Osteocyte (in vitro differentiated cells): ENCODE results near the gene PGAP6. TPM values are rescaled to one million over a fixed set of nuclear protein-coding genes. Genes with fewer than 3 reads are reported as not detected.
A peak's percentile ranks its signal among the peaks of the same experiment; 100 is the strongest.

ENCODE experiments used
- DNase-seq: peaks from one replicate; pipeline ENCODE4 v3.0.0; 2021; ENCODE audit warnings: mixed read lengths; ENCODE audit not compliant: unreplicated experiment; ENCODE audit errors: extremely low spot score
- H3K27ac Mint-ChIP-seq: one replicate; pipeline ENCODE4 v1.8.0; 2021; ENCODE audit warnings: mild to moderate bottlenecking, mixed read lengths; ENCODE audit not compliant: unreplicated experiment
- H3K27me3 Mint-ChIP-seq: one replicate; pipeline ENCODE4 v1.8.0; 2021; ENCODE audit warnings: mixed read lengths; ENCODE audit not compliant: unreplicated experiment
- H3K36me3 Mint-ChIP-seq: one replicate; pipeline ENCODE4 v1.8.0; 2021; ENCODE audit warnings: mixed read lengths; ENCODE audit not compliant: unreplicated experiment
- H3K4me1 Mint-ChIP-seq: one replicate; pipeline ENCODE4 v1.8.0; 2021; ENCODE audit warnings: mixed read lengths; ENCODE audit not compliant: unreplicated experiment
- H3K4me3 Mint-ChIP-seq: one replicate; pipeline ENCODE4 v1.8.0; 2021; ENCODE audit warnings: mild to moderate bottlenecking, moderate library complexity, mixed read lengths; ENCODE audit not compliant: unreplicated experiment
- H3K9me3 Mint-ChIP-seq: one replicate; pipeline ENCODE4 v1.8.0; 2021; ENCODE audit warnings: mixed read lengths; ENCODE audit not compliant: unreplicated experiment
- total RNA-seq: library from RNA; stranded (reverse); gene quantifications from 2 replicates; pipeline ENCODE4 v1.2.1, GENCODE V29; 2021
- TF ChIP-seq, protein P1 (sequence below): fragments of 200-600 bp; sonication (generic); IDR thresholded peaks from 2 replicates; pipeline ENCODE4 v1.5.0; 2021; ENCODE audit warnings: antibody characterized with exemption, mild to moderate bottlenecking, moderate library complexity

The PGAP6 gene
- total RNA-seq, 1 donor from 2014 or later: 59.3 TPM

DNA sequence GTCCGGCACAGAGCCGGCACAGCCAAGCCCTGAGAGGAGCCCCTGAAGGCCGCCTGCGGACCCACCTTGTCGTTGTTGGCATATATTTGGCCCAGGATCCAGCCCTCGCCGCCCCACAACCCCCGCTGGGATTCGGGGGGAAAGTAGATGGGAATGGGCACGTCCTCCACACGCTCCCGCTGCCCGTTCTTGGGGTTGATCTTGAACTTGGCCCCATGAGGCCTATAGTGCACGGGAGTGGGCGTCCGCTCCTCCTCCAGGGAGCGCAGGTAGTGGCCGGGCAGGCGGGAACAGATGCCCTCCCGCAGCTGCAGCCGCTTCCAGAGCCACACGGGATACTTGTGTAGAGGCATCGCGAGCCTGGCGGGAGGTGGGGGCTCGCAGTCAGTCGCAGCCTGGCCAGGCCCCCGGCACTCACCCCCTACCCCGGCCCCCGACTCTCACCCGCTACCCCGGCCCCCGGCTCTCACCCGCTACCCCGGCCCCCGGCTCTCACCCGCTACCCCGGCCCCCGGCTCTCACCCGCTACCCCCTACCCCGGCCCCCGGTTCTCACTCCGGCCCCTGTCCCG is 11.8 kb downstream of the PGAP6 start:
- DNase-seq: peak; percentile 83
- TF ChIP-seq, protein P1, sequence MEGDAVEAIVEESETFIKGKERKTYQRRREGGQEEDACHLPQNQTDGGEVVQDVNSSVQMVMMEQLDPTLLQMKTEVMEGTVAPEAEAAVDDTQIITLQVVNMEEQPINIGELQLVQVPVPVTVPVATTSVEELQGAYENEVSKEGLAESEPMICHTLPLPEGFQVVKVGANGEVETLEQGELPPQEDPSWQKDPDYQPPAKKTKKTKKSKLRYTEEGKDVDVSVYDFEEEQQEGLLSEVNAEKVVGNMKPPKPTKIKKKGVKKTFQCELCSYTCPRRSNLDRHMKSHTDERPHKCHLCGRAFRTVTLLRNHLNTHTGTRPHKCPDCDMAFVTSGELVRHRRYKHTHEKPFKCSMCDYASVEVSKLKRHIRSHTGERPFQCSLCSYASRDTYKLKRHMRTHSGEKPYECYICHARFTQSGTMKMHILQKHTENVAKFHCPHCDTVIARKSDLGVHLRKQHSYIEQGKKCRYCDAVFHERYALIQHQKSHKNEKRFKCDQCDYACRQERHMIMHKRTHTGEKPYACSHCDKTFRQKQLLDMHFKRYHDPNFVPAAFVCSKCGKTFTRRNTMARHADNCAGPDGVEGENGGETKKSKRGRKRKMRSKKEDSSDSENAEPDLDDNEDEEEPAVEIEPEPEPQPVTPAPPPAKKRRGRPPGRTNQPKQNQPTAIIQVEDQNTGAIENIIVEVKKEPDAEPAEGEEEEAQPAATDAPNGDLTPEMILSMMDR: no peak
- peaks cover 15% of the 10 kb centered on the region for H3K4me1 Mint-ChIP-seq
- no peaks in the 10 kb centered on the region for H3K9me3 Mint-ChIP-seq
- H3K4me3 Mint-ChIP-seq: peak overlapping the region; percentile 59
- peak overlapping the region; percentile 27 for H3K27ac Mint-ChIP-seq
- H3K27me3 Mint-ChIP-seq: no peaks in the 10 kb centered on the region
- peaks cover 6% of the 10 kb centered on the region for H3K36me3 Mint-ChIP-seq

DNA sequence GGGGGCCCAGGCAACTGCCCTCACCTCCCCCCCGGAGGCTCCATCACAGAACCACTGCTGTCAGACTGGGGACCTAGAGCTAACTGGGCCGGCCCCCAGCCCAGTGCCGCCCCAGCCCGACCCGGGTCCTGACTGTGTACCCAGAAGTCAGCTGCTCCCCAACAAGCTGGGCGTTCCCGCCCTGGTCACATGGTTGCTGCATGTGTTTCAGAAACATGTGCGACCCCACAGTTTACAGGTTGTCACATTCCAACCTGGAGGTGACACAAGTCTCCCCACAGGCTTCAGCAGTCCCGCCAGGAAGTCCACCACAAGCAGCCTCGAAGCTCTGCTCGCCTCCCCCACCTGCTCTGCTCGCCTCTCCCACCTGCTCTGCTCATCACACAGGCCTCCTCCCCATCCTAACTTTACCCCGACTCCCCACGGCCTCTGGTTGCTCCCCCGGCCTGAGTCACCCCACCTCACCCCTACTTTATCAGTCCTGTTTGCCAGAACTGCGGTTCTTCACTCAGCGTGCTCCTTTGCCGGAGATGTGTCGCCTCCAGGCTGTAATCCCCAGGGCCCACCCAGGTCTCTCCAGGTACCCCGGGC is 12.4 kb downstream of the PGAP6 start:
- H3K36me3 Mint-ChIP-seq: peaks cover 6% of the 10 kb centered on the region
- no peaks in the 10 kb centered on the region for H3K9me3 Mint-ChIP-seq
- TF ChIP-seq, protein P1: no peak
- H3K27ac Mint-ChIP-seq: peak overlapping the region; percentile 27
- no peak for DNase-seq
- H3K4me3 Mint-ChIP-seq: peak overlapping the region; percentile 59
- H3K4me1 Mint-ChIP-seq: peaks cover 15% of the 10 kb centered on the region
- no peaks in the 10 kb centered on the region for H3K27me3 Mint-ChIP-seq

DNA sequence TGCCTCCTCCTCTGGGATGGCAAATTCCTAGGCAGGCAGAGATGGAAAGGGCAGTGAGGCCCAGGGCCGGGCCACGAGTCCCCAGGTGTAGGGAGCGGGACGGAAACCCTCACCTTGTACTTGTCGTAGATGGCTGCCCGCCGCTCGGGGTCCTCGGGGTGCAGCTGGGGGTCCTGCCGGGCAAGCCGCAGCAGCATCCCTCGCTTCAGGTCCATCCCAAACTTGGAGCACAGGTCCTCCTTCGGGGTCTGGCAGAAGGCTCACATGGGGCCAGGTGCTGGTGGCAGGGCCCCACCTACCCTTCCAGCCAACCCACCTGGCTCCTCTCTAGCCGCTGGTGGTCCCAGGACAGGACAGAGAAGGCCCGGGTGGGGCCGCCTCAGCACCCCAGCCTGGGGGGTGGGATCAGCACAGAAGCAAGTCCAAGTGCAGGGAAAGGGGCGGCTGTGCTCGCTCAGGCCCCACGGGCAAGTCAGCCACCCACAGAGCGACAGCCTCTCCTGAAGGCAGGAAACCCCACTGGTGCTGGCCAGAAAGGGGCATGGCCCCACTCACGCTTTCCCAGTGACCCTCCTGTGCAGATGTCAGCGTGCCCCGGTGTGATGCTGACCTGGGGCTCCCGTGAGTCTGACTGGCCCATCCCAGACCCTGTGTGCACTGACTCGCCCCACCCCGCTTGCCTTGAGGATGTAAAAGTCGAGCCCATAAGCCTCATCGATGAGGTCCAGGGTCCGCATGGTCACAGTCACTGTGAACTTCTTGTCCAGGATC is 13.2 kb downstream of the PGAP6 start:
- no peak for DNase-seq
- Mint-ChIP-seq H3K36me3 (peaks cover 6% of the 10 kb centered on the region), H3K9me3 (no peaks in the 10 kb centered on the region), H3K4me3 (no peak overlapping the region), H3K27me3 (no peaks in the 10 kb centered on the region), H3K4me1 (peaks cover 15% of the 10 kb centered on the region), H3K27ac (no peak overlapping the region)
- TF ChIP-seq, protein P1: no peak

DNA sequence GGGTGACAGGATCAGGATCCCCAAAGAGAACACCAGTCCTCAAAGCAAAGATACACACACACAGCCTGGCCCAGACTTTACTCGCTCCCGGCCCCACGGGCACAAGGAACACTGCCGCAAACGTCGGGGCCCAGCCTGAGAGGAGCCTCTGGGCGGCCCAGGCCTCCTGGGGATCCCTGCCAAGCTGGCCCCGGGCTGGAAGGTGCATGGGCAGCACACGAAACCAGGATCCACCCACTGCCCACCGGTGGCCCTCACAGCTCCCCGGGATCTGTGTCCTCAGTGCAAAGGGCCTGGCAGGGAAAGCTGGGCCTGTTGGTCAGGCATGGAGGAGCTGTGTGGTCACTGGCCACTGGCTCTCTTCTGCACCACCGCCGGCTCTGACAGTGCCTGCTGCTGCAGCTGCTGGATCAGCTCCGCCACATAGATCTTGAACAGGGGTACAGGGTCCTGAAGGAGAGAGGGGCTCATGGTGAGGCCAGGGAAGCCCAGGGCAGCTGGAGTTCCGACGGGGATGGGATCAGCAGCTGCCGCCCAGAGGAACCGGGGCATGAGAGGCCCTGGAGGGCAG is 14.4 kb downstream of the PGAP6 start:
- Mint-ChIP-seq H3K4me1 (peaks cover 15% of the 10 kb centered on the region), H3K27me3 (no peaks in the 10 kb centered on the region), H3K9me3 (no peaks in the 10 kb centered on the region), H3K27ac (no peak overlapping the region), H3K4me3 (no peak overlapping the region), H3K36me3 (peaks cover 6% of the 10 kb centered on the region)
- peak; percentile 83 for DNase-seq
- TF ChIP-seq, protein P1: no peak

DNA sequence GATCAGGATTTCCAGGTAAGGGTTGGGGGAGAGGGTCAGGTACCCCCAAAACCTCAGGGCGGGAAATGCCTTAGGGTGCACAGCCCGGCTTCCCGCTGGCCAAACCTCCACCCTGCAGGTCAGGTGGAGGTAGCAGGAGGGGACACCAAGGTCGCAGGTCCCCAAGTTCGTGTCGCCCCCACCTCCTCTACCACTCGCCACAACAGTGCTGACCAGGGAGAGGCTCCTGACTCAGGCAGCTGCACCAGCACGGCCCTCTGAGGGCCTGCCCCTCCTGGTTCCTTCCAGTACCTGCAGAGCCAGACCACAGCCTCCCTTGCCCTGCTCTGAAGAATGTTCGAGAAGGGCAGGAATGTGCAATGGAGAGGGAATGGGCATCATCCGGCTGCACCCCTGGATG is 15.3 kb downstream of the PGAP6 start:
- no peak overlapping the region for H3K4me3 Mint-ChIP-seq
- peaks cover 19% of the 10 kb centered on the region for H3K4me1 Mint-ChIP-seq
- TF ChIP-seq, protein P1: no peak
- H3K36me3 Mint-ChIP-seq: peaks cover 6% of the 10 kb centered on the region
- H3K27ac Mint-ChIP-seq: no peak overlapping the region
- no peak for DNase-seq
- no peaks in the 10 kb centered on the region for H3K27me3 Mint-ChIP-seq
- H3K9me3 Mint-ChIP-seq: no peaks in the 10 kb centered on the region
